HG02981 (cell line): ENCODE results near the gene PRAMEF9.
"Not testable (repeated sequence)": the region's sequence is repeated elsewhere in the genome, so short reads cannot be mapped to it uniquely, and the experiment has no call there.

ENCODE experiments used
- ATAC-seq: cut with Tn5 transposase; IDR thresholded peaks from one replicate; pipeline ENCODE4 v1.9.1; 2021; ENCODE audit warnings: mild to moderate bottlenecking, moderate library complexity; ENCODE audit not compliant: unreplicated experiment

PRAMEF9 gene

DNA sequence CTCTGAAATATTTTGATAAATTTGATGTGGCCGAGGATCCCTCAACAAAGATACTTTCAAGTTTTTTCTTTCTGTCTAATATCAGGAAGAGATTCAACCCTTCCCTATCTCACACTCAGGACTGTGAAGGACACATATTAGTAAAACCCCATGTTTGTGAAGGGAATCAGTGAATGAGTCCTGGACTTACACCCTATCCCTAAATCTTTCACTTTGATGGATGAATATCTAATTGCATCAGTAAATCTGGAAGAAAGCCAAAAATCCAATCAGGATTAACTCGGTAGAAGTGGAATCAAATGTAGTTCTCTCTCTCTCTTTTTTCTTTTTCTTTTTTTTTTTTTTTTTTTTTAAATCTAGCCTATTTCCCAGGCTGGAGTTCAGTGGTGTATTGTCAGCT, at the start of gene PRAMEF9:
TSS of gene PRAMEF9 (plus strand) at position 301 of the 400 bp plus-strand sequence. CDS start 3,433 bp downstream, outside the sequence.
- not testable (repeated sequence) for ATAC-seq

GRCh38 chr1:13155909-13156308, 15.7 kb upstream of the PRAMEF9 start, which contains the start of gene PRAMEF26:
Gene PRAMEF26 (minus strand): TSS chr1:13156009. CDS start chr1:13153095, 2,914 bp downstream.
- ATAC-seq, result not testable (repeated sequence)

- not testable (repeated sequence) for ATAC-seq
Measured at GRCh38 chr1:13165531-13165930, 6.1 kb upstream of the PRAMEF9 start, which contains the start of gene HNRNPCL4. Gene HNRNPCL4 (minus strand): TSS chr1:13165631. CDS start chr1:13165467, 164 bp downstream.

DNA sequence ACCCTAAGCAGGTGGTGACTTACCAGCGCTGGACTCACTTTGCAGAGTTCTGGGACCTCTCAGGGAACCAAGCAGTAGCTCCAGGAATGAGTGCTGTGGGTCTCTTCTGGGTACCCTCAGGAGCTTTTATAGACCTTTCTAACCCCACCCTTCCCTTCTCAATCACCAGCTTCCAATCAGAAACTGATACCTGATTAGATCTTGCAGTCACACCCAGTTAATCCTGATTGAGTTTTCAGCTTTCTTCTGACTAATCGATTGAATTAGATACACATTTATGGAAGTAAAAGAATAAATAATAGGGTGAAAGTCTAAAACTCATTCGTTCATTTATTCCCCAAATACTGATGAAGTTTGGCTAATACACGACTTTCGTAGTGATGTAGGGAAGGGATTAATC, 29.7 kb downstream of the PRAMEF9 start, which contains the start of gene PRAMEF13:
TSS of gene PRAMEF13 (minus strand) at position 101 of the 400 bp plus-strand sequence. CDS start 1,820 bp downstream, outside the sequence.
- ATAC-seq, result not testable (repeated sequence)

DNA sequence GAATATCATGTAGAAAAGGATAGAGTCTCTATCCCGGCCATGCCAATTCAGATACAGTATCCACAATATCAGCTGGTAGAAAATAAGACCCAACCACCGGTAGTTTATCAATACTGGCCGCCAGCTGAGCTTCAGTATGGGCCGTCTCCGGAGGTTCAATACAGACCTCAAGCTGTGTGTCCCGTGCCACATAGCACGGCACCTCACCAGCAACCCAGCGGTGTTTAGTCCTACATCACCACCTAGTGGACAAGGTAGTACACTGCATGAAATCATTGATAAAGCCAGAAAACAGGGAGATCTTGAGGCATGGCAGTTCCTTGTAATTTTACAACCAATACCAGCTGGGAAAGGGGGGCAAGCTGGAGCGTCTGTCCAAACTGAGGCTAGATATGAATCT, 37.1 kb downstream of the PRAMEF9 start:
- not testable (repeated sequence) for ATAC-seq

DNA sequence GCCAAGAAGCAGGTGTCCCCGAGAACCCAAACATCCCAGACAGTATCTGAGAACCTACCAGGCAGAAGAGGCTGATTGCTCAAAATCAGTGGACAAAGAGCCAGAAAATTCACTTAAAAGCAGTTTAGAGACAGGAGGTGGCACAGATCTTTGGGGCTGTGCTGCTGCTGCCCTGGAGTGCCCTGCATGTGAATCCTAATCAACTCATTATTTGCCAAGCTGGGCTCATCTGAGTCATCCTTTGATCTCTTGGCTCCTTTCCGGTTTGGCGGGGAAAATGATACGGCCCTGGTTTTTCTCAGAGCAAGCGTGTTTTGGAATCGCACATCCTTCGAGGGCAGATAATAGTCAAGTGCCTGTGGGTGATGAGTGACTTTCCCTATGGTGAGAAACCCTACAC, 45.0 kb downstream of the PRAMEF9 start:
- not testable (repeated sequence) for ATAC-seq

- not testable (repeated sequence) for ATAC-seq
Measured at GRCh38 chr1:13219203-13219602, 47.6 kb downstream of the PRAMEF9 start.

- not testable (repeated sequence) for ATAC-seq
Measured at GRCh38 chr1:13222788-13223187, 51.1 kb downstream of the PRAMEF9 start.

DNA sequence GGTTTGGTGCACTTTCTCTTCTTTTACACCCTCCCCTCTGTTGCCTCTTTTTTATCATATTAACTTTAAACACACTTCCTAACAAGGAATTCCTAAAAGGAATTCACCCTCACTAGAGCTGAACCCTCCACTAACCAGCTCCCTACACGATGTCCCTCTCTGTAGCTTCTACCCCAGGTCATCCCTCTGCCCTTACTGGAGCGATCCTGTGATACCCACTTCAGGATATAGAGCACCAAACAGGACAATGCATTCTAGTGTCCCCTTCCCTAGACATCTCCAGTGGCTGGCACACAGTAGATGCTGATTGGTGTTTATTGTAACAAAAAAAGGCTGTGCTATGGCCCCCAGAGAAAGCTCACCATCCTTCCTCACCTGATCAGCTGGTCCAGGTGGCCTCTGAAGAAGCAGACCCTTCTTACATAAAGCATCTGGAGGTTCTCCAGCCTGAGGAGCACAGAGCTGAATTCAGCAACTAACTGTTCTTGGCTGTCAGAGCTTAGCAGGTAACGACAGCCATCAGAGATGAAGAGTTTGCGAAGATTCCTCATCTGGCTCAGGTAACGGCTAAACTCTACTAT, 52.9 kb downstream of the PRAMEF9 start:
- no peak for ATAC-seq

- not testable (repeated sequence) for ATAC-seq
Measured at GRCh38 chr1:13225675-13226204, 54.1 kb downstream of the PRAMEF9 start, which contains the start of gene PRAMEF18. Gene PRAMEF18 (minus strand): TSS chr1:13226154. CDS start chr1:13226106, 48 bp downstream.

DNA sequence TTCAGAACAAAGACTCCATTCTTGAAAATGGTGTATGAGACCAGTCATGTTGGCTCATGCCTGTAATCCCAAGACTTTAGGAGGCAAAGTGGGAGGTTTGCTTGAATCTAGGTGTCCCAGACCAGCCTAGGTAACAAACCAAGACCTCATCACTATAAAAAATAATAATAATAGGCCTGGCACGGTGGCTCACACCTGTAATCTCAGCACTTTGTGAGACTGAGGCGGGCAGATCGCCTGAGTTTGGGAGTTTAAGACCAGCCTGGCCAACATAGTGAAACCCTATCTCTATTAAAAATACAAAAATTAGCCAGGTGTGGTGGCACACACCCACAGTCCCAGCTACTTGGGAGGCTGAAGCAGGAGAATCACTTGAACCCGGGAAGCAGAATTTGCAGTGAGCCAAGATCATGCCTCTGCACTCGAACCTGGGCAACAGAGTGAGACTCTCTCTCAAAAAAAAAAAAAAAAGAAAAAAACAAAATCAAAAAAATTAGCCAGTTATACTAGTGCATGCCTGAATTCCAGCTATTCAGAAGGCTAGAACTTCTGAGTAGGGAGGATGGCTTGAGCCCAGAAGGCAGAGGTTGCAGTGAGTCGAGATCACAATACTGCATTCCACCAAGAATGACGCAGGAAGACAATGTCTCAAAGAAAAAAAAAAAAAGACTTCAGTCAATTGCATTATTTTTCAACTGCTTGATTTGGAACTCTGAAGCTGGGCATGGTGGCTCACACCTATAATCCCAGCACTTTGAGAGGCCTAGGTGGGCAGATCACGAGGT, 55.8 kb downstream of the PRAMEF9 start:
- ATAC-seq, result not testable (repeated sequence)

- no peak for ATAC-seq
Measured at GRCh38 chr1:13228343-13228781, 56.7 kb downstream of the PRAMEF9 start.
